ENCODE data around the gene TAS1R1. TPM values are rescaled to one million over a fixed set of nuclear protein-coding genes. Genes with fewer than 3 reads are reported as not detected.

TAS1R1 gene
- total and polyA plus RNA-seq, 10 of the 15 experiments (the other 5 are each of a cell fraction or from before 2014, with no cell fraction given) = 0.03 to 0.06 (median 0.04) TPM; not detected in 7

- ATAC-seq = no peak
These were observed 30.1 kb downstream of the TAS1R1 start for GRCh38 chr1:6585081-6585722.

More at GRCh38 chr1:6585081-6585722, 30.1 kb downstream of the TAS1R1 start:
- Histone ChIP-seq H3K27me3 (replicated peaks in 1 of 2; ENCODE audit: control insufficient read depth in 2 of 2, insufficient read depth in 2 of 2, low read length in 1 of 2) (no peaks in the 10 kb centered on the region), H3K27ac (ENCODE audit: control insufficient read depth, insufficient read depth) (no peak overlapping the region), H3K4me1 (ENCODE audit: control insufficient read depth, insufficient read depth, low read length) (peaks cover 9% of the 10 kb centered on the region), H4K20me1 (ENCODE audit: control insufficient read depth, insufficient read depth) (no peaks in the 10 kb centered on the region), H3K79me2 (ENCODE audit: control insufficient read depth, insufficient read depth, low read length) (peaks cover 18% of the 10 kb centered on the region), H3K9me3 (replicated peaks; ENCODE audit: control insufficient read depth, insufficient read depth, low read length) (no peaks in the 10 kb centered on the region), H3K4me2 (ENCODE audit: control insufficient read depth, insufficient read depth) (no peak overlapping the region), H2AFZ (ENCODE audit: control insufficient read depth, low read depth, low read length) (no peak overlapping the region), H3K4me3 (no peak overlapping the region), H3K36me3 (ENCODE audit: control insufficient read depth in 2 of 2, insufficient read depth in 2 of 2, low read length in 1 of 2) (peaks cover 7 to 10% of the 10 kb centered on the region in 2 experiments; a peak in 3 of 4 replicates), H3K9ac (ENCODE audit: control insufficient read depth, insufficient read depth, low read length) (no peak overlapping the region)
- CTCF ChIA-PET = interaction anchor here (0.6 to 1.2 kb wide), 2 partner anchors 15 to 24 kb away, joined by 3 read pairs; no protein-coding TSS in a partner anchor
- intact Hi-C loops (cut with micrococcal nuclease; ENCODE audit: unreplicated experiment) = no loop called here
- 76% methylated on average over 12 of the region's 12 CpGs for WGBS (ENCODE audit: insufficient coverage, insufficient replicate concordance, low lambda C conversion rate, missing lambda C conversion rate)
- RAD21 ChIA-PET (ENCODE audit: unreplicated experiment) = no interaction called here
- POLR2A ChIA-PET = no interaction called here
- FAIRE-seq (no peak), DNase-seq (ENCODE audit: low read depth, low spot score) (no peak)
- in situ Hi-C loops (cut with MboI) = no loop called here
- no TSS peak for BruUV-seq (replicated peaks)
- SMC1A ChIA-PET (ENCODE audit: uncharacterized antibody, unreplicated experiment) = no interaction called here
- no peak for TF ChIP-seq SP1 (IDR thresholded peaks at IDR 0.05; ENCODE audit: low read depth, low read length)
- no peak for TF ChIP-seq ATF2 (IDR thresholded peaks at IDR 0.05; ENCODE audit: low read length)
- TF ChIP-seq SMAD5 (IDR thresholded peaks at IDR 0.05; ENCODE audit: low read depth) = no peak
- TF ChIP-seq SMAD1 (IDR thresholded peaks at IDR 0.05; ENCODE audit: low read depth, partially characterized antibody) = no peak
- TF ChIP-seq PRDM15 (CRISPR knock-in tag; IDR thresholded peaks at IDR 0.05) = no peak
- TF ChIP-seq SIN3A (IDR thresholded peaks at IDR 0.05; ENCODE audit: low read depth, low read length) = no peak
- no peak for TF ChIP-seq CBX5 (IDR thresholded peaks at IDR 0.05; ENCODE audit: low read depth)
- no peak for TF ChIP-seq KDM1A (IDR thresholded peaks at IDR 0.05; ENCODE audit: borderline replicate concordance)
- TF ChIP-seq ZNF217 (IDR thresholded peaks at IDR 0.05) = no peak
- no peak for TF ChIP-seq ZNF592 (IDR thresholded peaks at IDR 0.05)
- no peak for TF ChIP-seq CREB1 (IDR thresholded peaks at IDR 0.05; ENCODE audit: low read depth)
- TF ChIP-seq SMC3 (IDR thresholded peaks at IDR 0.05; ENCODE audit: borderline replicate concordance, low read length) = no peak
- no peak for TF ChIP-seq MLLT1 (IDR thresholded peaks at IDR 0.05)
- TF ChIP-seq ZNF207 (IDR thresholded peaks at IDR 0.05; ENCODE audit: borderline replicate concordance) = no peak

Data from GM12878 (cell line).